CD8-positive, alpha-beta memory T cell (primary cell): ENCODE results near the gene HBA1. TPM values are rescaled to one million over a fixed set of nuclear protein-coding genes. Genes with fewer than 3 reads are reported as not detected.
"Not testable (repeated sequence)": the region's sequence is repeated elsewhere in the genome, so short reads cannot be mapped to it uniquely, and the experiment has no call there.

Experiments
- CTCF ChIA-PET: fragments of 350-600 bp; sonication (Branson Sonifier 250); formaldehyde crosslinking; loops from one replicate; lab custom pipeline; 2021; ENCODE audit warnings: antibody characterized with exemption; lab: Charles Lee
- POLR2A ChIA-PET: fragments of 350-600 bp; sonication (Branson Sonifier 250); formaldehyde crosslinking; loops from one replicate; lab custom pipeline; 2021; ENCODE audit warnings: antibody characterized with exemption; lab: Charles Lee
- DNase-seq, 5 donors: peaks; one replicate each; pipeline versions ENCODE4 v3.0.0 to v3.0.0-alpha.2; 2020 to 2022; ENCODE audit warnings: mixed read lengths in 1 of 5
- H3K27ac ChIP-seq: one replicate; pipeline ENCODE4 v1.7.0; 2013; ENCODE audit warnings: low read depth, mild to moderate bottlenecking, low read length, moderate library complexity
- H3K27me3 ChIP-seq: 2 replicates; pipeline ENCODE4 v1.7.0; 2013; ENCODE audit warnings: low read length, mild to moderate bottlenecking; ENCODE audit not compliant: insufficient read depth, poor library complexity, severe bottlenecking
- H3K36me3 ChIP-seq: 2 replicates; pipeline ENCODE4 v1.7.0; 2013; ENCODE audit warnings: mild to moderate bottlenecking, low read length, moderate library complexity; ENCODE audit not compliant: insufficient read depth
- H3K4me1 ChIP-seq: 2 replicates; pipeline ENCODE4 v1.7.0; 2013; ENCODE audit warnings: mild to moderate bottlenecking, low read length, moderate library complexity; ENCODE audit not compliant: insufficient read depth
- H3K4me3 ChIP-seq: 2 replicates; pipeline ENCODE4 v1.7.0; 2013; ENCODE audit warnings: mild to moderate bottlenecking, low read length
- H3K9me3 ChIP-seq: 2 replicates; pipeline ENCODE4 v1.7.0; 2013; ENCODE audit warnings: mild to moderate bottlenecking, low read length
- H3K27ac Mint-ChIP-seq, 8 donors: one replicate each; pipeline ENCODE4 v1.8.0; 2020 to 2021; ENCODE audit warnings: mixed read lengths in 8 of 8, mild to moderate bottlenecking in 6 of 8, inconsistent platforms in 3 of 8, moderate library complexity in 3 of 8
- H3K27me3 Mint-ChIP-seq, 2 donors: one replicate each; pipeline ENCODE4 v1.8.0; 2020 to 2021; ENCODE audit warnings: mixed read lengths in 2 of 2, mild to moderate bottlenecking in 1 of 2, moderate library complexity in 1 of 2
- H3K36me3 Mint-ChIP-seq, 3 donors: one replicate each; pipeline ENCODE4 v1.8.0; 2020 to 2021; ENCODE audit warnings: mixed read lengths in 3 of 3, inconsistent platforms in 1 of 3, mild to moderate bottlenecking in 1 of 3
- H3K4me1 Mint-ChIP-seq, 3 donors: one replicate each; pipeline ENCODE4 v1.8.0; 2020 to 2021; ENCODE audit warnings: mixed read lengths in 3 of 3, inconsistent platforms in 1 of 3, mild to moderate bottlenecking in 1 of 3
- H3K4me3 Mint-ChIP-seq, 7 donors: one replicate each; pipeline ENCODE4 v1.8.0; 2020 to 2021; ENCODE audit warnings: mixed read lengths in 7 of 7, mild to moderate bottlenecking in 6 of 7, moderate library complexity in 4 of 7, inconsistent platforms in 2 of 7
- H3K9me3 Mint-ChIP-seq, 5 donors: one replicate each; pipeline ENCODE4 v1.8.0; 2020 to 2022; ENCODE audit warnings: mixed read lengths in 5 of 5, mild to moderate bottlenecking in 3 of 5, moderate library complexity in 2 of 5, inconsistent platforms in 1 of 5
- polyA plus RNA-seq: library from polyadenylated mRNA; unstranded; fragments of 300-500 nt; fragmentation: Illumina TruSeq; gene quantifications from one replicate; pipeline ENCODE4 v1.2.3, GENCODE V29; 2021
- total RNA-seq, 2 experiments: library from RNA; stranded (reverse); gene quantifications; one replicate each; pipeline ENCODE4 v1.2.3, GENCODE V29; 2021

The HBA1 gene
- total and polyA plus RNA-seq, 3 experiments from 2014 or later, result 1.6 TPM; not detected in 2

- POLR2A ChIA-PET, result no interaction called here
- peaks cover 0 to 3% (median 0%) of the 10 kb centered on the region in 3 donors for H3K4me1 Mint-ChIP-seq
- H3K27ac Mint-ChIP-seq, result no peak overlapping the region
Measured at GRCh38 chr16:203246-203645, 26.8 kb downstream of the HBA1 start.

GRCh38 chr16:204046-204445, 27.6 kb downstream of the HBA1 start:
- H3K27me3 Mint-ChIP-seq, CTCF ChIA-PET, H3K27me3 ChIP-seq, H3K9me3 Mint-ChIP-seq, H3K27ac ChIP-seq, H3K27ac Mint-ChIP-seq, H3K4me1 Mint-ChIP-seq, H3K4me3 Mint-ChIP-seq, POLR2A ChIA-PET, H3K4me3 ChIP-seq, DNase-seq, H3K9me3 ChIP-seq, H3K4me1 ChIP-seq: not testable (repeated sequence)
- H3K36me3 ChIP-seq, result peaks cover 58% of the 10 kb centered on the region
- H3K36me3 Mint-ChIP-seq, result peaks cover 9 to 75% (median 18%) of the 10 kb centered on the region in 3 donors

More at GRCh38 chr16:203246-203645, 26.8 kb downstream of the HBA1 start:
- Histone ChIP-seq H3K9me3 (no peaks in the 10 kb centered on the region), H3K4me3 (no peak overlapping the region), H3K4me1 (no peaks in the 10 kb centered on the region), H3K36me3 (peaks cover 62% of the 10 kb centered on the region), H3K27me3 (no peaks in the 10 kb centered on the region), H3K27ac (no peak overlapping the region)
- peaks cover 9 to 76% (median 15%) of the 10 kb centered on the region in 3 donors for H3K36me3 Mint-ChIP-seq
- no peaks in the 10 kb centered on the region for H3K9me3 Mint-ChIP-seq
- no peak for DNase-seq
- H3K27me3 Mint-ChIP-seq, result no peaks in the 10 kb centered on the region
- peak overlapping the region in 1 of 7 donors; percentile 32 for H3K4me3 Mint-ChIP-seq
- CTCF ChIA-PET, result no interaction called here

- CTCF ChIA-PET, H3K9me3 ChIP-seq, H3K4me3 Mint-ChIP-seq, DNase-seq, H3K9me3 Mint-ChIP-seq, H3K27me3 ChIP-seq, H3K4me1 ChIP-seq, POLR2A ChIA-PET, H3K27me3 Mint-ChIP-seq, H3K4me3 ChIP-seq, H3K27ac ChIP-seq: not testable (repeated sequence)
- peaks cover 0 to 22% (median 4%) of the 10 kb centered on the region in 3 donors for H3K4me1 Mint-ChIP-seq
- peak overlapping the region in 1 of 8 donors; percentile 50 for H3K27ac Mint-ChIP-seq
- peaks cover 35% of the 10 kb centered on the region for H3K36me3 ChIP-seq
- peaks cover 5 to 87% (median 14%) of the 10 kb centered on the region in 3 donors for H3K36me3 Mint-ChIP-seq
Measured at GRCh38 chr16:209359-209758, 32.9 kb downstream of the HBA1 start.

GRCh38 chr16:211631-212180, 35.2 kb downstream of the HBA1 start:
- H3K36me3 ChIP-seq, result peaks cover 27% of the 10 kb centered on the region
- H3K4me3 Mint-ChIP-seq, H3K4me3 ChIP-seq, H3K27me3 Mint-ChIP-seq, H3K9me3 ChIP-seq, H3K4me1 ChIP-seq, DNase-seq, H3K27ac ChIP-seq, CTCF ChIA-PET, H3K9me3 Mint-ChIP-seq, POLR2A ChIA-PET, H3K27me3 ChIP-seq: not testable (repeated sequence)
- H3K36me3 Mint-ChIP-seq, result peaks cover 0 to 85% (median 7%) of the 10 kb centered on the region in 3 donors
- peak overlapping the region in 1 of 8 donors; percentile 1 for H3K27ac Mint-ChIP-seq
- peaks cover 0 to 22% (median 7%) of the 10 kb centered on the region in 3 donors for H3K4me1 Mint-ChIP-seq

GRCh38 chr16:212999-213398, 36.5 kb downstream of the HBA1 start:
- DNase-seq, result no peak
- Mint-ChIP-seq H3K4me3 (no peak overlapping the region), H3K27me3 (no peaks in the 10 kb centered on the region), H3K4me1 (peaks cover 0 to 22% (median 7%) of the 10 kb centered on the region in 3 donors), H3K36me3 (peaks cover 0 to 85% (median 6%) of the 10 kb centered on the region in 3 donors), H3K27ac (peak overlapping the region in 5 of 8 donors; percentile 23 to 74 (median 33)), H3K9me3 (no peaks in the 10 kb centered on the region)
- Histone ChIP-seq H3K36me3 (peaks cover 24% of the 10 kb centered on the region), H3K27me3 (no peaks in the 10 kb centered on the region), H3K27ac (no peak overlapping the region), H3K9me3 (no peaks in the 10 kb centered on the region), H3K4me1 (no peaks in the 10 kb centered on the region), H3K4me3 (no peak overlapping the region)
- POLR2A ChIA-PET, result no interaction called here
- CTCF ChIA-PET, result no interaction called here

- peaks cover 35% of the 10 kb centered on the region for H3K36me3 ChIP-seq
- no peaks in the 10 kb centered on the region for H3K9me3 Mint-ChIP-seq
- H3K4me3 Mint-ChIP-seq, result no peak overlapping the region
- H3K27me3 Mint-ChIP-seq, result peaks cover 0 to 2% of the 10 kb centered on the region in 2 donors
- H3K4me1 ChIP-seq, result no peaks in the 10 kb centered on the region
- DNase-seq, result no peak
- H3K27ac Mint-ChIP-seq, result no peak overlapping the region
- peaks cover 0 to 78% (median 15%) of the 10 kb centered on the region in 3 donors for H3K36me3 Mint-ChIP-seq
- POLR2A ChIA-PET, result no interaction called here
- CTCF ChIA-PET, result interaction anchor here (1.8 kb wide), 1 partner anchor 142 kb away, joined by 5 read pairs; no protein-coding TSS in a partner anchor
- no peak overlapping the region for H3K27ac ChIP-seq
- no peak overlapping the region for H3K4me3 ChIP-seq
- H3K4me1 Mint-ChIP-seq, result peaks cover 7 to 26% (median 19%) of the 10 kb centered on the region in 3 donors
- H3K27me3 ChIP-seq, result no peaks in the 10 kb centered on the region
- no peaks in the 10 kb centered on the region for H3K9me3 ChIP-seq
Measured at GRCh38 chr16:220021-220420, 43.5 kb downstream of the HBA1 start.

Other genes with a start within 250 kb of the HBA1 start
- gene POLR3K, start 123.1 kb upstream of the HBA1 start, total RNA-seq, result 10 to 100 TPM; 63.6 to 63.9 TPM
- gene POLR3K, start 123.1 kb upstream of the HBA1 start, polyA plus RNA-seq, result 35.1 TPM
- 100 to 1,000 TPM; 108 to 110 TPM for gene SNRNP25, start 122.9 kb upstream of the HBA1 start, total RNA-seq
- gene SNRNP25, start 122.9 kb upstream of the HBA1 start, polyA plus RNA-seq, result 16.3 TPM
- gene RHBDF1, start 104.0 kb upstream of the HBA1 start, total RNA-seq, result under 1 TPM; 0.53 to 0.59 TPM
- not detected for gene RHBDF1, start 104.0 kb upstream of the HBA1 start, polyA plus RNA-seq
- gene MPG, start 98.5 kb upstream of the HBA1 start, total RNA-seq, result 10 to 100 TPM; 47.5 to 48.2 TPM
- 58.1 TPM for gene MPG, start 98.5 kb upstream of the HBA1 start, polyA plus RNA-seq
- 10 to 100 TPM; 45.2 to 50.7 TPM for gene NPRL3, start 38.0 kb upstream of the HBA1 start, total RNA-seq
- 13.0 TPM for gene NPRL3, start 38.0 kb upstream of the HBA1 start, polyA plus RNA-seq
- not detected for gene HBZ, start 24.0 kb upstream of the HBA1 start, total RNA-seq
- gene HBZ, start 24.0 kb upstream of the HBA1 start, polyA plus RNA-seq, result not detected
- not detected for gene HBM, start 10.7 kb upstream of the HBA1 start, total RNA-seq
- gene HBM, start 10.7 kb upstream of the HBA1 start, polyA plus RNA-seq, result not detected
- gene HBA2, start 3.8 kb upstream of the HBA1 start, total RNA-seq, result not detected
- gene HBA2, start 3.8 kb upstream of the HBA1 start, polyA plus RNA-seq, result 5.8 TPM
- gene HBQ1, start 3.8 kb downstream of the HBA1 start, total RNA-seq, result not detected
- gene HBQ1, start 3.8 kb downstream of the HBA1 start, polyA plus RNA-seq, result 0.72 TPM
- 10 to 100 TPM; 78.5 to 80.0 TPM for gene LUC7L, start 52.8 kb downstream of the HBA1 start, total RNA-seq
- 9.2 TPM for gene LUC7L, start 52.8 kb downstream of the HBA1 start, polyA plus RNA-seq
- 10 to 100 TPM; 23.1 to 26.1 TPM for gene FAM234A, start 58.1 kb downstream of the HBA1 start, total RNA-seq
- 27.9 TPM for gene FAM234A, start 58.1 kb downstream of the HBA1 start, polyA plus RNA-seq
- gene RGS11, start 99.3 kb downstream of the HBA1 start, total RNA-seq, result under 1 TPM in 1 of 2 experiments, not detected in 1; 0.09 TPM
- gene RGS11, start 99.3 kb downstream of the HBA1 start, polyA plus RNA-seq, result not detected
- not detected for gene ARHGDIG, start 103.9 kb downstream of the HBA1 start, total RNA-seq
- gene ARHGDIG, start 103.9 kb downstream of the HBA1 start, polyA plus RNA-seq, result not detected
- not detected for gene PDIA2, start 106.5 kb downstream of the HBA1 start, total RNA-seq
- not detected for gene PDIA2, start 106.5 kb downstream of the HBA1 start, polyA plus RNA-seq
- 10 to 100 TPM; 24.7 to 26.3 TPM for gene AXIN1, start 176.0 kb downstream of the HBA1 start, total RNA-seq
- gene AXIN1, start 176.0 kb downstream of the HBA1 start, polyA plus RNA-seq, result 6.9 TPM
- gene MRPL28, start 193.9 kb downstream of the HBA1 start, total RNA-seq, result 10 to 100 TPM; 90.2 to 98.0 TPM
- 67.8 TPM for gene MRPL28, start 193.9 kb downstream of the HBA1 start, polyA plus RNA-seq
- gene PGAP6, start 205.3 kb downstream of the HBA1 start, total RNA-seq, result 10 to 100 TPM; 36.1 to 36.2 TPM
- 23.1 TPM for gene PGAP6, start 205.3 kb downstream of the HBA1 start, polyA plus RNA-seq
- 10 to 100 TPM; 14.1 to 15.4 TPM for gene NME4, start 220.5 kb downstream of the HBA1 start, total RNA-seq
- 49.9 TPM for gene NME4, start 220.5 kb downstream of the HBA1 start, polyA plus RNA-seq
- gene DECR2, start 225.2 kb downstream of the HBA1 start, total RNA-seq, result 1 to 10 TPM; 6.8 to 7.9 TPM
- gene DECR2, start 225.2 kb downstream of the HBA1 start, polyA plus RNA-seq, result 3.9 TPM
- gene RAB11FIP3, start 249.0 kb downstream of the HBA1 start, total RNA-seq, result 10 to 100 TPM; 30.0 to 32.8 TPM
- 4.4 TPM for gene RAB11FIP3, start 249.0 kb downstream of the HBA1 start, polyA plus RNA-seq